K562 (cell line): ENCODE measurements around the gene NDUFA13. TPM values are rescaled to one million over a fixed set of nuclear protein-coding genes. Genes with fewer than 3 reads are reported as not detected.
A peak's percentile ranks its signal among the peaks of the same experiment; 100 is the strongest.

Source experiments
- ATAC-seq: fragments of 200-7000 bp; cut with Tn5 transposase; 3 replicates; pipeline ENCODE4 v1.9.1; 2020; ENCODE audit warnings: moderate library complexity
- BruUV-seq: library from RNA; stranded (reverse); fragments of 400-500 nt; replicated peaks from 2 replicates; lab custom pipeline; 2021; lab: Mats Ljungman, UMichigan
- CTCF ChIA-PET: fragments of 300-600 bp; formaldehyde crosslinking; extraction: SDS; loops from one replicate; lab custom pipeline; 2021; ENCODE audit warnings: low intra/inter-chr PET ratio; lab: Yijun Ruan, JAX
- POLR2A ChIA-PET: fragments of 300-600, 350-650 bp; sonication (Branson Sonifier 250); formaldehyde crosslinking; extraction: SDS; loops from one replicate; lab custom pipeline; 2021; ENCODE audit warnings: antibody characterized with exemption, inconsistent platforms; lab: Yijun Ruan, JAX
- DNase-seq, 4 experiments: peaks; one replicate each; pipeline versions ENCODE4 v3.0.0 to v3.0.0-alpha.2; 2011 to 2018; ENCODE audit warnings: low spot score in 3 of 4, mixed read lengths in 3 of 4; ENCODE audit errors: extremely low read depth in 1 of 4
- FAIRE-seq: peaks from 2 replicates; lab custom pipeline; 2011; peaks lifted over from hg19 to GRCh38; lab: Jason Lieb, UNC
- H2AFZ ChIP-seq: 2 replicates; pipeline ENCODE4 v1.6.0; 2011; ENCODE audit warnings: low read depth, low read length, control low read depth, inconsistent platforms
- H3K27ac ChIP-seq: fragments of 200-600 bp; 3 replicates; pipeline ENCODE4 v1.8.0; 2011; ENCODE audit warnings: low read depth, mild to moderate bottlenecking, control low read depth, inconsistent platforms, low read length, moderate library complexity, mixed read lengths; ENCODE audit errors: extremely low read depth
- H3K27me3 ChIP-seq, 2 experiments: fragments of 300-600 bp in 1 of 2; 2 replicates in 1 of 2; 3 replicates in 1 of 2; pipeline versions ENCODE4 v1.6.0 to v1.8.0; 2011; ENCODE audit warnings: inconsistent platforms in 2 of 2, low read length in 2 of 2, mild to moderate bottlenecking in 1 of 2, mixed read lengths in 1 of 2, moderate library complexity in 1 of 2; ENCODE audit not compliant: control insufficient read depth in 2 of 2, insufficient read depth in 2 of 2
- H3K36me3 ChIP-seq: fragments of 300-600 bp; 3 replicates; pipeline ENCODE4 v1.8.0; 2011; ENCODE audit warnings: mild to moderate bottlenecking, low read length, inconsistent platforms; ENCODE audit not compliant: control insufficient read depth, insufficient read depth
- H3K4me1 ChIP-seq, 2 experiments: fragments of 200-600 bp in 1 of 2; replicated peaks in 1 of 2; 2 replicates in 1 of 2; 3 replicates in 1 of 2; pipeline versions ENCODE4 v1.5.1 to v1.8.0; 2011; ENCODE audit warnings: inconsistent platforms in 2 of 2, low read length in 2 of 2, mild to moderate bottlenecking in 1 of 2, mixed read lengths in 1 of 2, moderate library complexity in 1 of 2; ENCODE audit not compliant: control insufficient read depth in 2 of 2, insufficient read depth in 2 of 2
- H3K4me2 ChIP-seq: 2 replicates; pipeline ENCODE4 v1.6.1; 2011; ENCODE audit warnings: low read length, control low read depth, inconsistent platforms, mixed read lengths; ENCODE audit not compliant: insufficient read depth
- H3K4me3 ChIP-seq: fragments of 200-600 bp; sonication (generic), shearing (Covaris generic); 2 replicates; pipeline ENCODE4 v1.5.1; 2016; ENCODE audit warnings: control low read depth, inconsistent platforms
- H3K79me2 ChIP-seq: fragments of 200-600 bp; 3 replicates; pipeline ENCODE4 v1.8.0; 2011; ENCODE audit warnings: low read length, inconsistent platforms; ENCODE audit not compliant: control insufficient read depth, insufficient read depth
- H3K9ac ChIP-seq, 2 experiments: 2 replicates each; pipeline versions ENCODE4 v1.6.0 to v1.6.1; 2011; ENCODE audit warnings: low read depth in 2 of 2, low read length in 2 of 2, control low read depth in 1 of 2, inconsistent platforms in 1 of 2, mild to moderate bottlenecking in 1 of 2, mixed read lengths in 1 of 2; ENCODE audit not compliant: insufficient read depth in 1 of 2
- H3K9me1 ChIP-seq: one replicate; pipeline ENCODE4 v1.6.0; 2011; ENCODE audit warnings: inconsistent platforms, mild to moderate bottlenecking, low read length, moderate library complexity; ENCODE audit not compliant: control insufficient read depth, insufficient read depth
- H3K9me3 ChIP-seq: replicated peaks from 2 replicates; pipeline ENCODE4 v1.5.1; 2011; ENCODE audit warnings: low read depth, low read length, inconsistent platforms; ENCODE audit not compliant: control insufficient read depth, insufficient read depth
- H4K20me1 ChIP-seq: replicated peaks from 2 replicates; pipeline ENCODE4 v1.6.1; 2011; ENCODE audit warnings: low read length, inconsistent platforms, mixed read lengths; ENCODE audit not compliant: control insufficient read depth, insufficient read depth
- ATF1 ChIP-seq, 2 experiments: fragments of 450-650 bp in 1 of 2; IDR thresholded peaks; 2 replicates each; pipeline ENCODE4 v1.6.1; 2016; ENCODE audit warnings: missing compliant biosample characterization in 1 of 2, missing genetic modification characterization in 1 of 2
- BCOR ChIP-seq: fragments of 450-650 bp; IDR thresholded peaks from 2 replicates; pipeline ENCODE4 v1.6.1; 2016
- HDAC2 ChIP-seq: fragments of 450-650 bp; IDR thresholded peaks from 2 replicates; pipeline ENCODE4 v1.6.1; 2016; ENCODE audit warnings: mild to moderate bottlenecking
- NR2C2 ChIP-seq, 2 experiments: fragments of 200-800 bp in 1 of 2; sonication (Bioruptor generic) in 1 of 2; sonication (generic) in 1 of 2; formaldehyde crosslinking in 1 of 2; IDR thresholded peaks; 2 replicates each; pipeline versions ENCODE4 v1.6.1 to v1.8.0; 2016 to 2022; ENCODE audit warnings: mild to moderate bottlenecking in 1 of 2, missing compliant biosample characterization in 1 of 2, missing genetic modification characterization in 1 of 2, missing genetic modification reagents in 1 of 2
- NR2F6 ChIP-seq: fragments of 450-650 bp; formaldehyde crosslinking; IDR thresholded peaks from 2 replicates; pipeline ENCODE4 v1.4.0; 2020; ENCODE audit warnings: mild to moderate bottlenecking
- PHF21A ChIP-seq: fragments of 450-650 bp; IDR thresholded peaks from 2 replicates; pipeline ENCODE4 v1.6.1; 2017; ENCODE audit warnings: low read depth, borderline replicate concordance
- SNIP1 ChIP-seq: fragments of 450-650 bp; IDR thresholded peaks from 2 replicates; pipeline ENCODE4 v1.7.1; 2017; ENCODE audit warnings: low read depth, mild to moderate bottlenecking
- TAF1 ChIP-seq: IDR thresholded peaks from 2 replicates; pipeline ENCODE4 v1.6.1; 2011; ENCODE audit warnings: mild to moderate bottlenecking, low read length, moderate library complexity; ENCODE audit not compliant: insufficient read depth, control insufficient read depth, severe bottlenecking; ENCODE audit errors: extremely low read depth
- ZBTB8A ChIP-seq: fragments of 450-650 bp; IDR thresholded peaks from 2 replicates; pipeline ENCODE4 v1.6.1; 2018; ENCODE audit warnings: mild to moderate bottlenecking, moderate library complexity; ENCODE audit not compliant: partially characterized antibody
- WGBS: fragments of 100-300 bp; shearing (Covaris generic); methylation state at CpG from one replicate; pipeline ENCODE4 v1.1.6; 2016; ENCODE audit warnings: low coverage, mixed read lengths; ENCODE audit not compliant: insufficient coverage; ENCODE audit errors: missing lambda C conversion rate; 5-methylcytosine and 5-hydroxymethylcytosine counted together
- in situ Hi-C: fragments of 300-500 bp; cut with MboI; formaldehyde crosslinking; loops from 4 replicates; pipeline ENCODE4 v1.15.0; 2018; ENCODE audit warnings: inconsistent platforms, mixed read lengths
- intact Hi-C: fragments of 100-400 bp; cut with micrococcal nuclease; formaldehyde crosslinking; loops from 2 replicates; pipeline ENCODE4 v1.14.2; 2022
- polyA plus RNA-seq, 8 experiments: library from polyadenylated mRNA; depleted of rRNA in 4 of 8; stranded (reverse) in 5 of 8; unstranded in 3 of 8; fragments of >200 nt; fragmentation: Nextera tagmentation in 2 of 8; fragmentation: Illumina TruSeq in 1 of 8; extraction: Ambion mirVana in 2 of 8; extraction: Trizol in 1 of 8; gene quantifications; 2 replicates each; pipeline versions ENCODE4 v1.2.1 to v1.2.3, GENCODE V29; 2011 to 2014; ENCODE audit warnings: inconsistent platforms in 1 of 8, missing spikeins in 1 of 8
- total RNA-seq, 7 experiments: library from RNA; depleted of rRNA in 6 of 7; stranded (reverse); fragments of >200 nt in 6 of 7; fragmentation: Illumina TruSeq in 2 of 7; extraction: Trizol in 2 of 7; gene quantifications; 2 replicates each; pipeline versions ENCODE4 v1.2.1 to v1.2.3, GENCODE V29; 2011 to 2021; ENCODE audit warnings: low replicate concordance in 1 of 7
- TF ChIP-seq, protein P1 (sequence below): IDR thresholded peaks from 2 replicates; pipeline ENCODE4 v1.6.1; 2011; ENCODE audit warnings: borderline replicate concordance, low read depth, mild to moderate bottlenecking, moderate library complexity, low read length; ENCODE audit not compliant: insufficient read depth, poor library complexity, severe bottlenecking
- TF ChIP-seq, protein P2 (sequence below): sonication (generic); IDR thresholded peaks from 2 replicates; pipeline ENCODE4 v1.6.1; 2016
- TF ChIP-seq, protein P3 (sequence below): fragments of 250-450 bp; sonication (Bioruptor Pico); IDR thresholded peaks from 2 replicates; pipeline ENCODE4 v1.6.1; 2021; ENCODE audit warnings: mild to moderate bottlenecking

Gene NDUFA13
- total and polyA plus RNA-seq, 9 of the 15 experiments (the other 6 are each of a cell fraction or from before 2014, with no cell fraction given) = 146 to 596 (median 429) TPM

DNA sequence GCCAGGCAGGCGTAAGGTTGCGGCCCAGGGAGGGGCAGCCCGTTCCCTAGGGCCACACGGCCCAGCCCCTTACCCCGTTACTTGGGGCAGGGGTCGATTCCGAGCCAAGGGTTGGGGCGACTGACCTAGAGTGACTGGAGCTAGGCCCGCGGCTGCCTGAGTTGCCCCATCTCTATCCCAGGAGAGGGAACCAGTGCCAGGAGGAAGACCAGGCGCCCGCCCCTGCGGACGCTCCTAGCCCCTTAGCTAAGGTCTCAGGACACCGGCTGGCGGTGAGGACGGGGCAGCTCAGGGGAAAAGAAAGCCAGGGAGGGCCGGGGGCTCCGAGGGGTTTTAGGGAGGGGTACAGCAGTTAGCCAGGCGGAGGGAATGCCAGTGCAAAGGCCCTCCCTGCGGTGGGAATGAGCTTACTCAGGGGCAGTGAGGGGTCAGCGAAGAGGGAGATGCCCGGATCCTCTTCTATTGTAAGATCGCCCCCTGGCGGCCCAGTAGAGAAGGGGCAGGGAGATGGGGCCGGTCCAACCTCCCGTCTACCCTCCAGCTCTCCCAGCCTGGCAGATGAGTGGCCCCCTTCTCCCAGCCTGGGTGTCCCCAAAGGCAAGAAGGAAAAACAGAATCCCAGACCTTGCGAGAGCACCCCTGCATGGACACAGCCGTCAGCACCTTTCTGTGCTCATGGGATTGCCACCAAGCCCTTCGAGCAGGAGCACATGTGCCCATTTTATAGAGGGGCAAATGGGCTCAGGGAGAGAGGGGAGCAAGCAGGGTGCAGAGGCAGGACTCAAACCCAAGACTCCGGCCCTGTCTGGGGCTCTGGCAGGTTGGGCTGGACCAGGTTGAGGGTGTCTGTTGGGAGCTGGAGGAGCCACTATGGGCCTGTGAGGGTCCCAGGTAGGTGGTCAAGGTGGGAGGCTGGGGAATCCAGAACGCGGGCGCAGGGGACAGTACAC is 38.3 kb downstream of the NDUFA13 start (continued):
- TF ChIP-seq ZBTB8A (no peak), NR2F6 (no peak), BCOR (peak; percentile 40; the same call in 1 of the 2 replicates)
- TF ChIP-seq, protein P1, sequence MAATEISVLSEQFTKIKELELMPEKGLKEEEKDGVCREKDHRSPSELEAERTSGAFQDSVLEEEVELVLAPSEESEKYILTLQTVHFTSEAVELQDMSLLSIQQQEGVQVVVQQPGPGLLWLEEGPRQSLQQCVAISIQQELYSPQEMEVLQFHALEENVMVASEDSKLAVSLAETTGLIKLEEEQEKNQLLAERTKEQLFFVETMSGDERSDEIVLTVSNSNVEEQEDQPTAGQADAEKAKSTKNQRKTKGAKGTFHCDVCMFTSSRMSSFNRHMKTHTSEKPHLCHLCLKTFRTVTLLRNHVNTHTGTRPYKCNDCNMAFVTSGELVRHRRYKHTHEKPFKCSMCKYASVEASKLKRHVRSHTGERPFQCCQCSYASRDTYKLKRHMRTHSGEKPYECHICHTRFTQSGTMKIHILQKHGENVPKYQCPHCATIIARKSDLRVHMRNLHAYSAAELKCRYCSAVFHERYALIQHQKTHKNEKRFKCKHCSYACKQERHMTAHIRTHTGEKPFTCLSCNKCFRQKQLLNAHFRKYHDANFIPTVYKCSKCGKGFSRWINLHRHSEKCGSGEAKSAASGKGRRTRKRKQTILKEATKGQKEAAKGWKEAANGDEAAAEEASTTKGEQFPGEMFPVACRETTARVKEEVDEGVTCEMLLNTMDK = peak; percentile 56

DNA sequence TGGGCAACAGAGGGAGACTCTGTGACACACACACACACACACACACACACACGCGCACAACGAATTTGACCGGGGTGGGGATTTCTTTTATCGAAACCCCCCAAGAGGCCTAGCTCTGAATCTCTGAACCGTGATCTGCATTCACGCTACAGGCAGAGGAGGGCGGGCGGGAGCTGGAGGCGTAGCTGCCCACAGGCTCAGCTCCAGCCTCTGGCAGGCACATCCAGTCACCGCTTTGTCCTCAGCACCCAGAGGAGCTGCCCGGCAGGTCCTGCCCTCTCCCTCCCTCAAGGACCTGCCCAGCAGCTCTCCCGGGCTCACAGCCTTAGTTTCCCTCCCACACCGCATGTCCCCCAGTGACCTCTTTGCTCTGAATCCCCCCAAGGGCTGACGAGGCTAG is 42.0 kb downstream of the NDUFA13 start:
- intact Hi-C loops = no loop called here
- no peak overlapping the region for H3K4me3 ChIP-seq
- 11% methylated on average over 11 of the region's 15 CpGs for WGBS
- peaks cover 7% of the 10 kb centered on the region; the same call in 1 of the 2 replicates for H4K20me1 ChIP-seq
- CTCF ChIA-PET = no interaction called here
- no peaks in the 10 kb centered on the region for H3K9me1 ChIP-seq
- no TSS peak for BruUV-seq
- H3K27ac ChIP-seq = no peak overlapping the region
- ATAC-seq (no peak), FAIRE-seq (no peak), DNase-seq (no peak)
- no peaks in the 10 kb centered on the region for H3K9me3 ChIP-seq
- peaks cover 0 to 21% of the 10 kb centered on the region in 2 experiments; a peak in 3 of 5 replicates for H3K27me3 ChIP-seq
- H3K4me2 ChIP-seq = no peak overlapping the region
- H3K9ac ChIP-seq = peak overlapping the region in 1 of 2 experiments; percentile 45; a peak in 1 of 4 replicates
- H3K4me1 ChIP-seq = peaks cover 0 to 19% of the 10 kb centered on the region in 2 experiments; a peak in 2 of 5 replicates
- no peak overlapping the region for H2AFZ ChIP-seq
- POLR2A ChIA-PET = interaction anchor here (0.9 to 1.1 kb wide), 2 partner anchors 9 to 10 kb away, joined by 3 to 4 read pairs; no protein-coding TSS in a partner anchor
- no peaks in the 10 kb centered on the region for H3K79me2 ChIP-seq
- no peaks in the 10 kb centered on the region for H3K36me3 ChIP-seq
- in situ Hi-C loops = loop anchor here (10.0 kb wide), 1 partner anchor 397 kb away; no protein-coding TSS in a partner anchor
- TF ChIP-seq HDAC2 (no peak), PHF21A (no peak), SNIP1 (no peak), NR2C2 (CRISPR knock-in tag; IDR thresholded peaks at IDR 0.05) (no peak), NR2C2 (tag; IDR thresholded peaks at IDR 0.05) (no peak), ATF1 (CRISPR knock-in tag; IDR thresholded peaks at IDR 0.05) (no peak), ATF1 (tag; IDR thresholded peaks at IDR 0.05) (no peak), TAF1 (no peak)
- TF ChIP-seq, protein P2, sequence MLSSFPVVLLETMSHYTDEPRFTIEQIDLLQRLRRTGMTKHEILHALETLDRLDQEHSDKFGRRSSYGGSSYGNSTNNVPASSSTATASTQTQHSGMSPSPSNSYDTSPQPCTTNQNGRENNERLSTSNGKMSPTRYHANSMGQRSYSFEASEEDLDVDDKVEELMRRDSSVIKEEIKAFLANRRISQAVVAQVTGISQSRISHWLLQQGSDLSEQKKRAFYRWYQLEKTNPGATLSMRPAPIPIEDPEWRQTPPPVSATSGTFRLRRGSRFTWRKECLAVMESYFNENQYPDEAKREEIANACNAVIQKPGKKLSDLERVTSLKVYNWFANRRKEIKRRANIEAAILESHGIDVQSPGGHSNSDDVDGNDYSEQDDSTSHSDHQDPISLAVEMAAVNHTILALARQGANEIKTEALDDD = no peak
- TF ChIP-seq, protein P3, sequence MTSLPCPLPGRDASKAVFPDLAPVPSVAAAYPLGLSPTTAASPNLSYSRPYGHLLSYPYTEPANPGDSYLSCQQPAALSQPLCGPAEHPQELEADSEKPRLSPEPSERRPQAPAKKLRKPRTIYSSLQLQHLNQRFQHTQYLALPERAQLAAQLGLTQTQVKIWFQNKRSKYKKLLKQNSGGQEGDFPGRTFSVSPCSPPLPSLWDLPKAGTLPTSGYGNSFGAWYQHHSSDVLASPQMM = no peak
